GM21390 (cell line): ENCODE measurements around the gene STX8.

Experiments used
- ATAC-seq: cut with Tn5 transposase; IDR thresholded peaks from one replicate; pipeline ENCODE4 v1.9.1; 2021; ENCODE audit not compliant: unreplicated experiment

The STX8 gene

DNA sequence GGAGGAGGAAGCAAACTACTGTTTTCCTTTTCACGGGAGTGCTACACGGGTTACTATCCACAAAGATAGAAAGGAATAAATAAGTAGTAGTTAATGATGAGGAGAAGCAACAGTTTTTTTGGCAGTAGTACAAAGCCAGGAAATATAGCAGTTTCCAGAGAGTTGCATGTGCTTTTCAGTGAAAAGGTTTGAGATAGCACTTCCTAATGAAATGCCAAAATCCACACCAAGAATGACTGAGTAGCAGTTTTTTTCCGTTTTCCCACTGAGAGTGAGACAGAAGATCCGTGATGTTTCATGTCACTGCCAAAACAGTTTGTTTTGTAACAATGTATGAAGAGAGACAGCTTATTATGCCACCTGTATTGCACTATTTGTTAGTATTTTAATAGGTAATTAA is 129.1 kb downstream of the STX8 start:
- no peak for ATAC-seq

- ATAC-seq = no peak
Observed at GRCh38 chr17:9445424-9445823, 130.2 kb downstream of the STX8 start.

DNA sequence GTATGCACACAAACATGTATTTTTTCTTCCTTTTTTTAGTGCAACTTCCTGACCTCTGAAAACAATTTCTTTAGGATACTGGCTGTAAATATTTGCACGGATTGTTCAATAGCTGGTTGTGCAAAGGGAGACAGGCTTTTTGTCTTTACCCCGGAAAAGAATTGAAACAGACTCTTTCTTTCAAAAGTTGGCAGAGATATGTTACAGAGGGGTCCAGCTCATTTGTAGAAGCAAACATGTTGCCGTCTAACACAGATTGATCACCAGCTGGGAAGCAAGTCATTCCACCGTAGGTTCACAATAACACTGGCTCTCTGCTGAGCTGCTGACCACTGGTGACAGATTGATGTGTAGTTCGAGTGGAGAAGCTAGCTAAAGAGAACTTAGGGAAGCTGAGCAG is 130.9 kb downstream of the STX8 start:
- ATAC-seq = no peak

GRCh38 chr17:9443811-9444210 is 131.8 kb downstream of the STX8 start:
- ATAC-seq = no peak

DNA sequence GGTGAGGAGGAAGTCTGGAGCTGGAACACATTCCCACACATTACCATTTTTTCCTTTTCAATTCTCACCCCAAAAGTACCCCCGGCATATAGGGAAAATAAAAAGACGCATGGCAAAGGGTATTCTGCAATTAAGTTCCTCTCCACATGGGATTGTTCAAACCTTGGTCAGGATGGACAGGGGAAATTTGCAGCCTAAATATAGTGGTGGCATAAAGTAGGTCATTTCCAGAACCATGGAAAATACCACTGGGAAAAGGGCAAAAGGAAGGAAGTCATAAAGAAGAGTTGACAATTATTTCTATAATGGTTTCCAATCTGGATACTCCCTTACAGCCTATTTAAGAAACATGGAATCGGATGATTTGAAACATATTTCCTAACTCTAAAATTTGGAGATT is 135.8 kb downstream of the STX8 start:
- no peak for ATAC-seq

- ATAC-seq = no peak
Observed at GRCh38 chr17:9436630-9437029, 139.0 kb downstream of the STX8 start.

- no peak for ATAC-seq
Observed at GRCh38 chr17:9435165-9435564, 140.5 kb downstream of the STX8 start.

DNA sequence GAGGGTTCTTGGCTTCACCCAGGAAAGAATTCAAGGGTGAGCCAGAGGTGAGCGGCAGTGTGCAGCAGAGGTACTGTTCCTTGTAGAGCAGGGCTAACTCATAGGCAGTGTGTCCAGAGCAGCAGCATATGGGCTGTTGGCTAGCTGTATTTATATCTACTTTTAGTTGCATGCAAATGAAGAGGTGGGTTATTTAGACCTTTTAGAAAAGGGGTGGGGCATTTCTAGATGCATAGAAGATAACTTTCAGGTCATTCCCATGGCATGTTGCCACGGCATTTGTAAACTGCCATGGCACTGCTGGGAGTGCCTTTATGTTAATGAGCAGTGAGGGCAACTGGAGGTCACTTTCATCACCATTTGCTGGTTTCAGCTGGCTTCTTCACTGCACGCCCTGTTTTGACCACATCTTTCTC is 141.0 kb downstream of the STX8 start:
- no peak for ATAC-seq

- ATAC-seq = no peak
Observed at GRCh38 chr17:9432934-9433421, 142.6 kb downstream of the STX8 start.

DNA sequence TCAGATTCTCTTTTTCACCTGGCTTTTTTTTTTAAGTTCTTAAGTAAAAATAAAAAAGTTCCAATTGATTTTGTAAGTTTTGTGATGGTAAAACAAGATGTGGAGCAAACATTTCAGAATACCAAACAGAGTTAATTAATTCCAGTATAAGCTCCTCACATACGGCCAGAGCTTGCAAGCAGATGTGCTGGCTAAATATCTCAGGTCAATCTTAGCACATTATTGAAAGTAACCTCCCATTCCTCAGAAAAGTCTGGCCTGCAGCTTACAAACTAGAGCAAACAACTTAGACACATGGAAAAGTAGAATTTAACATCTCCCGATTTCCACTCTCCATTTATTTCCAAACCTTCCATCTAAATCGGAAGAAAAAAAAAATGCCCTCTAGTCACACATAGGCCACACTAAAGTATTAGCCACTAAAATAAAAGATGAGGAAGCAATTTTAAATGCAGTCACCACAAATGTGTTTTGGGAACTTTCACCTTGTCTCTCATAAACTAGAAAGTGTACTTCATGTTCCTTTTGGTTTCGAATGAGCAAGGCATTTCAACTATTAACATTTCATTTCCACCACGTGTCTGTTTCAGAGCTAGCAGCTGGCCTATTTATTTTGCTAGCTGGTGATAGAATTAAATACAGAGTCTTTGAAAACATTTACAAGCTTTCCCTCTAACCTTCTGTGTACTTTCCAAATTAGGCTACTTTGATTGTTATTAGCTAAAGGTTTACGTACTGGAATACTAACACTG is 143.3 kb downstream of the STX8 start:
- ATAC-seq = peak; percentile 83

GRCh38 chr17:9431620-9432019 is 144.0 kb downstream of the STX8 start:
- no peak for ATAC-seq

DNA sequence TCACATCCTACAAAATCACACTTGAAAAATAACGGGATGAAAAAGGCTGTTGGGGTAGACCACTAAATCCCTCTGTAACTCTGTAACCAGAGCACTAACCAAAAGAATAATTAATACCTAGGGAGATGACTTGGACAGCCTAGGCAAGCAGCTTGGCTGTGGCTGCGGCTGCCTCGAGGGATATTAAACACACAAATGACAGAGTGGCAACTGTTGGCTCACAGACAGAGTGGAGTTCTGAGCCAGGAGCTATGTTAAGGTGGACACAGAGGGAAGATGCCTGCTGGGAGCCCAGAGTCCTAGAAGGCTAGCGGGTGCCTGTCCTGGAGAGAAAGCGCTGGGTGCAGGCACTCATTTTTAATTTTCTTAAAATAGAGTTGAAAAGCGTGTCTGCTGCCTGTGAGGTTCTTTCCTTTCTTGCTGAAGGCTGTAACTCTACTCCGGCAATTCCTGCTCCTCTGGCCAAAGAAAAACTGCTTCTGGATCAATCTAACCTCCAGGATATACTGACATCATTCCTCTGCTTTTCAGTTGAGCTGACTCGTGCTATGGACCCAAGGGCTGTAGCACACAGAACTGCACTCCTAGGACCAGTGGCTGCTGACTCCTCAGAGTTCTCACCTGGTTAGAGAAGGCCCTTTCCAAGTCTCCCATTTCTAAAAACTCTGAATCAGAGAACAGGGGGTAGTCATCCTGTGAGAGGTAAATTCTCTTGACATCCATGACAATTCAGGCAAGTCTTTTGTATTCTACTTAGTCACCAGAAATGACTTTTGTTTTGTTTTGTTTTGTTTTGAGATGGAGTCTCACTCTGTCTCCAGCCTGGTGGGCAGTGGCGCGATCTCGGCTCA is 147.9 kb downstream of the STX8 start:
- ATAC-seq = no peak

DNA sequence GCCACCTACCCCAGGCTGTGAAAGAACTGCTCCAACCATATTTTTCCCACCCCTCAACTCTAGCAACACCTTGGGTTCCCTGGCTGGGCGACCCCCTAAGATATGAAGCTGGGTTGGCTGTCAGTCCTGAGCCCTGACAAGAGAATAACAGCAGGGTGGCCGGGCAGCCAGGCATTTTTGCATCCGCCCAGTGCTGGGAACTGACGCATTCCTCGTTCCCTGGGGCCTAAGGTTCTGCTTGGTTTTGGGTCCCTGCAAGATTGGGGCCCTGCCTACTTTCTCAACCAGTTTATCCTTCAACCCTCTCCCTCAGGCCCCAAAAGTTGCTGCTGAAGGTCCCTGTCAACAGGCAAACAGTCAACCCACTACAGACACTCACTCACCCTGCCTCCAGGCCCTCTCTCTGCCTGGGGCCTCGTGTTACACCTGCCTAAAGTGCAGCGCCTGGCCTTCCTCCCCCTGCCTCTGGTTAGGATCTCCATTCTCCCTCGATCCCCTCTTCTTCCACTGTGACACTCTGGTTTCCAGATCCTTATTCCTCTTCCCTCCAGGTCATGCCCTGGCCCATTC is 151.5 kb downstream of the STX8 start:
- no peak for ATAC-seq

DNA sequence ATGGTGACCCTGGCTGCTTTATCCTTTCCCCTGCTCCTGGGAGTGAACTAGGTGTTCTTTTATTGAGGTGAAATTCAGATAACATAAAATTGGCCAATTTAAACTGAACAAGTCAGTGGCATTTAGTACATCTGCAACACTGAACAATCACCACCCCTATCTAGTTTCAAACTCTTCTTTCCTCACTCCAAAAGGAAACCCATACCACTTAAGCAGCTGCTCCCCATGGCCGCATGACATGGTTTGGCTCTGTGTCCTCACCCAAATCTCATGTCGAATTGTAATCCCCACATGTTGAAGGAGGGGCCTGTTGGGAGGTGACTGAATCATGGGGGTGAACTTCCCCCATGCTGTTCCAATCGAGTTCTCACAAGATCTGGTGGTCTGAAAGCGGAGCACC is 154.1 kb downstream of the STX8 start:
- ATAC-seq = no peak

DNA sequence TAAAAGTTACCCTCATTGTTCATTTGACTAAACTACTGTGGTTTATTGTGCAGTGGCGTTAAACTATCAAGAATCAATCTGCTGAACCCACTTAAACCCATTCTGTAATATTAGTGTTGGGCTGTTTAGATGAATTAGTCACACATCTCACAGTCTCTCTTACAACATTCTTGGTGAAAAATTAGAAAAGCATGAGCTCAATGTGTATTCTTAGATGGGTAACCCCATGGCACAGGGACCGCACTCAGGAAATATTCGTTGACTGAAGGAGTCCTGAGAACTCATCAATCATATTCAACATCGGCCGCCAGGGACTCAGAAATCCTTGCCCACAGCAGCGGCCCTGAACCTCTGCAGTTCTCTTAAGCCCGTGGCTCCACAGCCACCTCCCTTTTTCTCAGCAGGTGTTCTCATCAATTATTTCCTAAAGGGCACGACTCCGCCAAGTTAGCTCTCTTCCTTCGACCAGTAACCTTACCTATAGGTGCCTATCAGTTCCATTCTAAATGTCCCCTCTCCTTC is 155.6 kb downstream of the STX8 start:
- no peak for ATAC-seq

- ATAC-seq = peak; percentile 98
Observed at GRCh38 chr17:9414471-9414870, 161.1 kb downstream of the STX8 start.

GRCh38 chr17:9410737-9411136 is 164.9 kb downstream of the STX8 start:
- ATAC-seq = no peak

- ATAC-seq = no peak
Observed at GRCh38 chr17:9410301-9410700, 165.3 kb downstream of the STX8 start.

DNA sequence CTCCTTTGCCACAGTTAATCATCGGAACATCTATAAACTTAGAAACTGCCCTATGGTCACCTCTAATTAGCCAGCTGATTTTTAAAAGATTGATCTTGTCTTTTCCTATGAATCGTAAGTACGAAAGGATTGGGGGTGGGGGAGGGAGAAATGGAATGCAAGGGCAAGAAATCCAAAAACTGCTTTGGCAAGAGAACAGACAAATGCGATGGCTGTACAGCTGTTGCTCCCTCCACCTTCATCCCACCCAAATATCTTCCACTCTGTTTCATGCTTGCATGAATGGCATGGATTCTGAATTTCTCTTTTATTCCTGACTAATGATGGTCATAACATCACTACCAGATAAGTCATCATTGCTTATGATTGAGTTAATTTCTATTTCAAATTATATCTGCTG is 165.7 kb downstream of the STX8 start:
- no peak for ATAC-seq

DNA sequence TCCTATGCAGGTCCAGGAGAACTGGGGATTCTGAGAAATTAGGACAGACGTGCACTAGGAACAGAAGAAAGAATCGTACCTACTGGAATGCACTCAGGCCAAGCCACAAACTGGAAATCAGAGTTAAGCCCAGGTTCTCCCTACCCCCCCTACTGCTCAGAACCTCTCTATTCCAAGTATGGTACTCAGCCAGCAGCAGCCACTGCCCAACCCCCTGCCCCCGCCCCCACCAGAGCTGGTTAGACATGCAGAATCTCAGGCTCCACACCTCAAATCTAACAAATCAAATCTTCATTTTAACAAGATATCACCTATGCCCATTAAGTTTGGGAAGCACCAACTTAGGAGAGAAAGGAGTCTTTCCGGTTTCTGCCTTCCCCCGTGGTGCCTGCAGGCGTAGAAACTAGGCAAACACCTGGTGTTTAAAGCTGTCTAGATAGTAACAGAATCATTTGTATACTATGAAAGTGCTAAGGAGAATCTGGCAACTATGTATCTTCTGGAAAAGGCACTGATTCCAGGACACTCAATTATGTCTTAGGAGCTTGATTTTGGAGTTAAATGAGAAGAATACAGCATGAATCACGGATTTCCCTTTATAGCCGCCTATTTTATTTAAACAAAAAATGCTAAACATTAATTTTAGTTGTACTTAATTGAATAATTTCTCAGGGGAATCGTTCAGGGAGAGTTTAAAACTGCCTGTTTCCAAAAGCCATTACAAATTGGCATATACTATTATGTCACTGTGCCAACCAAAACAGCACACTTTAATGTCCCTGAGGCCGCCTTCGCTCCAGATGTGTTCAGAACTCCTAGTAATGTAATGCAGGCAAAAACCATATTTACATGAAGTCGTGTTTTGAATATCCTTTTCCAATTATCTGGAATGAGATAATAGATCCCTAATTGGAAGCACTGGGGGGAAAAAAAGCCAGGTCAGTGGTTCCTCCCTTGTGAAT is 166.5 kb downstream of the STX8 start:
- ATAC-seq = no peak
